HEK293 (cell line): ENCODE results near the gene THSD7B.

Experiments used
- CTCF ChIA-PET: fragments of 350-600 bp; formaldehyde crosslinking; extraction: SDS; loops from one replicate; lab custom pipeline; 2021; ENCODE audit warnings: antibody characterized with exemption; lab: Yijun Ruan, JAX
- POLR2A ChIA-PET: fragments of 300-600 bp; formaldehyde crosslinking; extraction: SDS; loops from one replicate; lab custom pipeline; 2020; ENCODE audit warnings: antibody characterized with exemption, inconsistent platforms; lab: Yijun Ruan, JAX
- H3K27ac ChIP-seq: fragments of 200-500 bp; sonication (Bioruptor generic); 2 replicates; pipeline ENCODE4 v1.5.1; 2014; ENCODE audit warnings: low read depth, low read length, control low read depth, inconsistent platforms; ENCODE audit errors: extremely low read depth
- H3K36me3 ChIP-seq, 2 experiments: fragments of 200-500 bp in 1 of 2; sonication (Bioruptor generic) in 1 of 2; 1 replicate in 1 of 2; 2 replicates in 1 of 2; pipeline ENCODE4 v1.5.1; 2014 to 2017; ENCODE audit warnings: inconsistent platforms in 2 of 2, low read length in 2 of 2; ENCODE audit not compliant: control insufficient read depth in 2 of 2, insufficient read depth in 1 of 2
- H3K4me1 ChIP-seq: fragments of 200-500 bp; sonication (Bioruptor generic); 2 replicates; pipeline ENCODE4 v1.5.1; 2014; ENCODE audit warnings: mild to moderate bottlenecking, low read length, inconsistent platforms; ENCODE audit not compliant: control insufficient read depth, insufficient read depth
- H3K4me3 ChIP-seq: 2 replicates; pipeline ENCODE4 v1.5.1; 2011; ENCODE audit warnings: low read depth, mild to moderate bottlenecking, control low read depth, low read length, moderate library complexity
- H3K9me3 ChIP-seq: fragments of 200-500 bp; sonication (Bioruptor generic); 2 replicates; pipeline ENCODE4 v1.5.1; 2014; ENCODE audit warnings: low read depth, low read length, inconsistent platforms; ENCODE audit not compliant: control insufficient read depth, insufficient read depth
- AEBP2 ChIP-seq: fragments of 450-650 bp; formaldehyde crosslinking; IDR thresholded peaks from 2 replicates; pipeline ENCODE4 v1.5.1; 2016; ENCODE audit warnings: missing biosample characterization, missing genetic modification characterization, borderline replicate concordance
- HIC1 ChIP-seq: fragments of 450-650 bp; formaldehyde crosslinking; IDR thresholded peaks from 2 replicates; pipeline ENCODE4 v1.5.1; 2016; ENCODE audit warnings: missing biosample characterization, missing genetic modification characterization
- KLF7 ChIP-seq: fragments of 450-650 bp; formaldehyde crosslinking; IDR thresholded peaks from 2 replicates; pipeline ENCODE4 v1.5.1; 2016; ENCODE audit warnings: missing biosample characterization, missing genetic modification characterization, borderline replicate concordance
- SALL2 ChIP-seq: fragments of 450-650 bp; formaldehyde crosslinking; IDR thresholded peaks from 2 replicates; pipeline ENCODE4 v1.5.0; 2017; ENCODE audit warnings: missing biosample characterization, mild to moderate bottlenecking, missing genetic modification characterization, borderline replicate concordance
- SP2 ChIP-seq: fragments of 450-650 bp; formaldehyde crosslinking; IDR thresholded peaks from 2 replicates; pipeline ENCODE4 v1.5.1; 2016; ENCODE audit warnings: missing biosample characterization, missing genetic modification characterization
- ZBTB17 ChIP-seq: fragments of 450-650 bp; formaldehyde crosslinking; IDR thresholded peaks from 2 replicates; pipeline ENCODE4 v1.5.1; 2016; ENCODE audit warnings: missing biosample characterization, missing genetic modification characterization
- ZBTB21 ChIP-seq: fragments of 450-650 bp; formaldehyde crosslinking; IDR thresholded peaks from 2 replicates; pipeline ENCODE4 v1.5.1; 2017; ENCODE audit warnings: missing biosample characterization, missing genetic modification characterization
- ZBTB48 ChIP-seq: fragments of 450-650 bp; formaldehyde crosslinking; IDR thresholded peaks from 2 replicates; pipeline ENCODE4 v1.5.1; 2016; ENCODE audit warnings: missing biosample characterization, missing genetic modification characterization
- ZNF214 ChIP-seq: fragments of 450-650 bp; formaldehyde crosslinking; IDR thresholded peaks from 2 replicates; pipeline ENCODE4 v1.5.1; 2017; ENCODE audit warnings: missing biosample characterization, mild to moderate bottlenecking, missing genetic modification characterization, borderline replicate concordance
- ZNF239 ChIP-seq: fragments of 450-650 bp; formaldehyde crosslinking; IDR thresholded peaks from 2 replicates; pipeline ENCODE4 v1.5.1; 2016; ENCODE audit warnings: missing biosample characterization, missing genetic modification characterization
- ZNF248 ChIP-seq: fragments of 450-650 bp; formaldehyde crosslinking; IDR thresholded peaks from 2 replicates; pipeline ENCODE4 v1.5.1; 2017; ENCODE audit warnings: missing biosample characterization, missing genetic modification characterization
- ZNF350 ChIP-seq: fragments of 450-650 bp; formaldehyde crosslinking; IDR thresholded peaks from 2 replicates; pipeline ENCODE4 v1.5.0; 2017; ENCODE audit warnings: missing biosample characterization, mild to moderate bottlenecking, missing genetic modification characterization
- ZNF366 ChIP-seq: fragments of 450-650 bp; formaldehyde crosslinking; conservative IDR thresholded peaks from 2 replicates; pipeline ENCODE4 v1.5.1; 2016; ENCODE audit warnings: missing biosample characterization, missing genetic modification characterization
- ZNF510 ChIP-seq: fragments of 450-650 bp; formaldehyde crosslinking; IDR thresholded peaks from 2 replicates; pipeline ENCODE4 v1.5.1; 2018; ENCODE audit warnings: mild to moderate bottlenecking, missing genetic modification characterization, missing biosample characterization; ENCODE audit not compliant: insufficient replicate concordance
- ZNF529 ChIP-seq: fragments of 450-650 bp; formaldehyde crosslinking; IDR thresholded peaks from 2 replicates; pipeline ENCODE4 v1.5.1; 2017; ENCODE audit warnings: missing genetic modification characterization, missing biosample characterization; ENCODE audit not compliant: insufficient replicate concordance
- ZNF654 ChIP-seq: fragments of 450-650 bp; formaldehyde crosslinking; IDR thresholded peaks from 2 replicates; pipeline ENCODE4 v1.5.1; 2016; ENCODE audit warnings: low read depth, missing biosample characterization, missing genetic modification characterization
- TF ChIP-seq, protein P1 (sequence below): fragments of 450-650 bp; formaldehyde crosslinking; IDR thresholded peaks from 2 replicates; pipeline ENCODE4 v1.5.0; 2017; ENCODE audit warnings: missing biosample characterization, missing genetic modification characterization, borderline replicate concordance
- TF ChIP-seq, protein P2 (sequence below): fragments of 450-650 bp; IDR thresholded peaks from 2 replicates; pipeline ENCODE4 v1.5.1; 2018; ENCODE audit warnings: missing biosample characterization, mild to moderate bottlenecking, missing genetic modification characterization
- TF ChIP-seq, protein P3 (sequence below): fragments of 450-650 bp; formaldehyde crosslinking; IDR thresholded peaks from 2 replicates; pipeline ENCODE4 v1.5.1; 2016; ENCODE audit warnings: missing biosample characterization, missing genetic modification characterization

The THSD7B gene

DNA sequence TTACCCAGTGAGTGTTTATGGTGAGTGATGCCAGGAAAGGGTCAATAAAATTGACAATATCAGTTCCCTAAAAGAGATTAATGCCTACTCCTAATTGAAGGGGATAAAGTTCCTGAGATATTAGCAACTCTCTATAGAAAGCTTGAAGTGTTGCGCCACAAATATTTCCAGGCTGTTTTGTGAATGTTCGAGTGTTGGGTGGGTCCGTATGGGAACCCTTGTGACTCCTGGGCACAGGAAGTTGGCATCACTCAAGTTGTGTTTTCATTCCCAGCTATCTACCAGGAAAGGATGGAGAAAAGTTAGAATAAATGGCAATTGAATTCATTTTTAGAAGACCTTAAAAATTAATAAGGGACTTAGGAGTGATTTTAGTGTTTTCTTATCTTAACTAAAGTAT is 472.7 kb downstream of the THSD7B start:
- no peaks in the 10 kb centered on the region for H3K4me1 ChIP-seq
- H3K36me3 ChIP-seq = no peaks in the 10 kb centered on the region
- no peak overlapping the region for H3K4me3 ChIP-seq
- TF ChIP-seq SP2 (tag by site-specific recombination) = no peak
- no peak for TF ChIP-seq HIC1 (tag by site-specific recombination)
- no peak for TF ChIP-seq ZNF350
- TF ChIP-seq ZBTB48 = no peak
- no peak for TF ChIP-seq ZNF366 (tag by site-specific recombination)
- TF ChIP-seq ZNF248 (tag by site-specific recombination) = no peak
- TF ChIP-seq, protein P1, sequence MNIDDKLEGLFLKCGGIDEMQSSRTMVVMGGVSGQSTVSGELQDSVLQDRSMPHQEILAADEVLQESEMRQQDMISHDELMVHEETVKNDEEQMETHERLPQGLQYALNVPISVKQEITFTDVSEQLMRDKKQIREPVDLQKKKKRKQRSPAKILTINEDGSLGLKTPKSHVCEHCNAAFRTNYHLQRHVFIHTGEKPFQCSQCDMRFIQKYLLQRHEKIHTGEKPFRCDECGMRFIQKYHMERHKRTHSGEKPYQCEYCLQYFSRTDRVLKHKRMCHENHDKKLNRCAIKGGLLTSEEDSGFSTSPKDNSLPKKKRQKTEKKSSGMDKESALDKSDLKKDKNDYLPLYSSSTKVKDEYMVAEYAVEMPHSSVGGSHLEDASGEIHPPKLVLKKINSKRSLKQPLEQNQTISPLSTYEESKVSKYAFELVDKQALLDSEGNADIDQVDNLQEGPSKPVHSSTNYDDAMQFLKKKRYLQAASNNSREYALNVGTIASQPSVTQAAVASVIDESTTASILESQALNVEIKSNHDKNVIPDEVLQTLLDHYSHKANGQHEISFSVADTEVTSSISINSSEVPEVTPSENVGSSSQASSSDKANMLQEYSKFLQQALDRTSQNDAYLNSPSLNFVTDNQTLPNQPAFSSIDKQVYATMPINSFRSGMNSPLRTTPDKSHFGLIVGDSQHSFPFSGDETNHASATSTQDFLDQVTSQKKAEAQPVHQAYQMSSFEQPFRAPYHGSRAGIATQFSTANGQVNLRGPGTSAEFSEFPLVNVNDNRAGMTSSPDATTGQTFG = no peak
- no peak for TF ChIP-seq ZNF214 (tag by site-specific recombination)
- no peak for TF ChIP-seq AEBP2 (tag by site-specific recombination)
- TF ChIP-seq, protein P2, sequence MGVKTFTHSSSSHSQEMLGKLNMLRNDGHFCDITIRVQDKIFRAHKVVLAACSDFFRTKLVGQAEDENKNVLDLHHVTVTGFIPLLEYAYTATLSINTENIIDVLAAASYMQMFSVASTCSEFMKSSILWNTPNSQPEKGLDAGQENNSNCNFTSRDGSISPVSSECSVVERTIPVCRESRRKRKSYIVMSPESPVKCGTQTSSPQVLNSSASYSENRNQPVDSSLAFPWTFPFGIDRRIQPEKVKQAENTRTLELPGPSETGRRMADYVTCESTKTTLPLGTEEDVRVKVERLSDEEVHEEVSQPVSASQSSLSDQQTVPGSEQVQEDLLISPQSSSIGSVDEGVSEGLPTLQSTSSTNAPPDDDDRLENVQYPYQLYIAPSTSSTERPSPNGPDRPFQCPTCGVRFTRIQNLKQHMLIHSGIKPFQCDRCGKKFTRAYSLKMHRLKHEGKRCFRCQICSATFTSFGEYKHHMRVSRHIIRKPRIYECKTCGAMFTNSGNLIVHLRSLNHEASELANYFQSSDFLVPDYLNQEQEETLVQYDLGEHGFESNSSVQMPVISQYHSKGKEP (tag by site-specific recombination) = no peak
- TF ChIP-seq ZNF529 = no peak
- no peak for TF ChIP-seq ZNF239 (tag by site-specific recombination)
- TF ChIP-seq ZNF510 (tag by site-specific recombination) = no peak
- TF ChIP-seq ZNF654 (tag by site-specific recombination) = no peak
- ChIA-PET CTCF (no interaction called here), POLR2A (no interaction called here)
- H3K9me3 ChIP-seq = no peaks in the 10 kb centered on the region
- no peak overlapping the region for H3K27ac ChIP-seq

GRCh38 chr2:137249463-137250130 is 484.3 kb downstream of the THSD7B start:
- POLR2A ChIA-PET = no interaction called here
- Histone ChIP-seq H3K4me1 (no peaks in the 10 kb centered on the region), H3K9me3 (no peaks in the 10 kb centered on the region), H3K4me3 (no peak overlapping the region), H3K36me3 (no peaks in the 10 kb centered on the region), H3K27ac (no peak overlapping the region)
- CTCF ChIA-PET = interaction anchor here (0.6 kb wide), 1 partner anchor 22 kb away, joined by 7 read pairs; no protein-coding TSS in a partner anchor
- no peak for TF ChIP-seq KLF7 (tag by site-specific recombination)
- TF ChIP-seq ZBTB17 (tag by site-specific recombination) = no peak
- no peak for TF ChIP-seq ZBTB21
- TF ChIP-seq HIC1 (tag by site-specific recombination) = no peak
- no peak for TF ChIP-seq SALL2
- TF ChIP-seq, protein P3, sequence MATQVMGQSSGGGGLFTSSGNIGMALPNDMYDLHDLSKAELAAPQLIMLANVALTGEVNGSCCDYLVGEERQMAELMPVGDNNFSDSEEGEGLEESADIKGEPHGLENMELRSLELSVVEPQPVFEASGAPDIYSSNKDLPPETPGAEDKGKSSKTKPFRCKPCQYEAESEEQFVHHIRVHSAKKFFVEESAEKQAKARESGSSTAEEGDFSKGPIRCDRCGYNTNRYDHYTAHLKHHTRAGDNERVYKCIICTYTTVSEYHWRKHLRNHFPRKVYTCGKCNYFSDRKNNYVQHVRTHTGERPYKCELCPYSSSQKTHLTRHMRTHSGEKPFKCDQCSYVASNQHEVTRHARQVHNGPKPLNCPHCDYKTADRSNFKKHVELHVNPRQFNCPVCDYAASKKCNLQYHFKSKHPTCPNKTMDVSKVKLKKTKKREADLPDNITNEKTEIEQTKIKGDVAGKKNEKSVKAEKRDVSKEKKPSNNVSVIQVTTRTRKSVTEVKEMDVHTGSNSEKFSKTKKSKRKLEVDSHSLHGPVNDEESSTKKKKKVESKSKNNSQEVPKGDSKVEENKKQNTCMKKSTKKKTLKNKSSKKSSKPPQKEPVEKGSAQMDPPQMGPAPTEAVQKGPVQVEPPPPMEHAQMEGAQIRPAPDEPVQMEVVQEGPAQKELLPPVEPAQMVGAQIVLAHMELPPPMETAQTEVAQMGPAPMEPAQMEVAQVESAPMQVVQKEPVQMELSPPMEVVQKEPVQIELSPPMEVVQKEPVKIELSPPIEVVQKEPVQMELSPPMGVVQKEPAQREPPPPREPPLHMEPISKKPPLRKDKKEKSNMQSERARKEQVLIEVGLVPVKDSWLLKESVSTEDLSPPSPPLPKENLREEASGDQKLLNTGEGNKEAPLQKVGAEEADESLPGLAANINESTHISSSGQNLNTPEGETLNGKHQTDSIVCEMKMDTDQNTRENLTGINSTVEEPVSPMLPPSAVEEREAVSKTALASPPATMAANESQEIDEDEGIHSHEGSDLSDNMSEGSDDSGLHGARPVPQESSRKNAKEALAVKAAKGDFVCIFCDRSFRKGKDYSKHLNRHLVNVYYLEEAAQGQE (tag by site-specific recombination) = no peak
